ENCODE results near the gene ORC5. TPM values are rescaled to one million over a fixed set of nuclear protein-coding genes. Genes with fewer than 3 reads are reported as not detected.

Gene ORC5
- total and polyA plus RNA-seq, 10 of the 15 experiments (the other 5 are each of a cell fraction or from before 2014, with no cell fraction given): 14.8 to 58.6 (median 30.3) TPM

GRCh38 chr7:104162081-104162480, 45.7 kb downstream of the ORC5 start:
- ATAC-seq: no peak
- no TSS peak for BruUV-seq (replicated peaks)
- ChIA-PET SMC1A (ENCODE audit: uncharacterized antibody, unreplicated experiment) (no interaction called here), POLR2A (no interaction called here), RAD21 (ENCODE audit: unreplicated experiment) (no interaction called here), CTCF (interaction anchor here (1.5 kb wide), 1 partner anchor 589 kb away, joined by 8 read pairs; no protein-coding TSS in a partner anchor)
- intact Hi-C loops (cut with micrococcal nuclease; ENCODE audit: unreplicated experiment) (no loop called here), in situ Hi-C loops (cut with MboI) (loop anchor here (10.0 to 25.0 kb wide), 2 partner anchors 587 to 875 kb away; partner anchors contain the start of gene PMPCB)
- H3K4me3 ChIP-seq: no peak overlapping the region
- H3K9ac ChIP-seq (ENCODE audit: control insufficient read depth, insufficient read depth, low read length): no peak overlapping the region
- no peak overlapping the region for H2AFZ ChIP-seq (ENCODE audit: control insufficient read depth, low read depth, low read length)
- 77% methylated on average over 6 of the region's 6 CpGs for WGBS (ENCODE audit: insufficient coverage, insufficient replicate concordance, low lambda C conversion rate, missing lambda C conversion rate)
- H3K4me2 ChIP-seq (ENCODE audit: control insufficient read depth, insufficient read depth): no peak overlapping the region
- H3K36me3 ChIP-seq (ENCODE audit: control insufficient read depth in 2 of 2, insufficient read depth in 2 of 2, low read length in 1 of 2): peaks cover 0 to 7% of the 10 kb centered on the region in 2 experiments; a peak in 3 of 4 replicates
- no peaks in the 10 kb centered on the region for H3K4me1 ChIP-seq (ENCODE audit: control insufficient read depth, insufficient read depth, low read length)
- no peaks in the 10 kb centered on the region for H3K79me2 ChIP-seq (ENCODE audit: control insufficient read depth, insufficient read depth, low read length)
- no peaks in the 10 kb centered on the region for H3K9me3 ChIP-seq (replicated peaks; ENCODE audit: control insufficient read depth, insufficient read depth, low read length)
- no peak overlapping the region for H3K27ac ChIP-seq (ENCODE audit: control insufficient read depth, insufficient read depth)
- FAIRE-seq: no peak
- no peaks in the 10 kb centered on the region for H4K20me1 ChIP-seq (ENCODE audit: control insufficient read depth, insufficient read depth)
- H3K27me3 ChIP-seq (replicated peaks in 1 of 2; ENCODE audit: control insufficient read depth in 2 of 2, insufficient read depth in 2 of 2, low read length in 1 of 2): no peaks in the 10 kb centered on the region
- no peak for DNase-seq (ENCODE audit: low read depth, low spot score)
- no peak for TF ChIP-seq NR2C1 (IDR thresholded peaks at IDR 0.05)
- TF ChIP-seq SIN3A (IDR thresholded peaks at IDR 0.05; ENCODE audit: low read depth, low read length): no peak
- no peak for TF ChIP-seq KAT2A (conservative IDR thresholded peaks at IDR 0.05; ENCODE audit: control insufficient read depth, low read depth, low read length)
- no peak for TF ChIP-seq ZNF592 (IDR thresholded peaks at IDR 0.05)
- TF ChIP-seq, protein P1, sequence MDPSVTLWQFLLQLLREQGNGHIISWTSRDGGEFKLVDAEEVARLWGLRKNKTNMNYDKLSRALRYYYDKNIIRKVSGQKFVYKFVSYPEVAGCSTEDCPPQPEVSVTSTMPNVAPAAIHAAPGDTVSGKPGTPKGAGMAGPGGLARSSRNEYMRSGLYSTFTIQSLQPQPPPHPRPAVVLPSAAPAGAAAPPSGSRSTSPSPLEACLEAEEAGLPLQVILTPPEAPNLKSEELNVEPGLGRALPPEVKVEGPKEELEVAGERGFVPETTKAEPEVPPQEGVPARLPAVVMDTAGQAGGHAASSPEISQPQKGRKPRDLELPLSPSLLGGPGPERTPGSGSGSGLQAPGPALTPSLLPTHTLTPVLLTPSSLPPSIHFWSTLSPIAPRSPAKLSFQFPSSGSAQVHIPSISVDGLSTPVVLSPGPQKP (IDR thresholded peaks at IDR 0.05; ENCODE audit: low read depth, low read length): no peak
- TF ChIP-seq POLR2AphosphoS5 (IDR thresholded peaks at IDR 0.05; ENCODE audit: low read length): no peak
- no peak for TF ChIP-seq SMARCA5 (IDR thresholded peaks at IDR 0.05)
- no peak for TF ChIP-seq RBBP5 (conservative IDR thresholded peaks at IDR 0.05)
- no peak for TF ChIP-seq TCF7 (IDR thresholded peaks at IDR 0.05; ENCODE audit: borderline replicate concordance)
- TF ChIP-seq JUND (IDR thresholded peaks at IDR 0.05; ENCODE audit: low read depth, low read length): no peak
- TF ChIP-seq CBX3 (IDR thresholded peaks at IDR 0.05; ENCODE audit: borderline replicate concordance, low read depth): no peak
- no peak for TF ChIP-seq MTA3 (IDR thresholded peaks at IDR 0.05; ENCODE audit: borderline replicate concordance, low read length)
- TF ChIP-seq GATAD2B (conservative IDR thresholded peaks at IDR 0.05; ENCODE audit: low read depth): no peak
- TF ChIP-seq, protein P2, sequence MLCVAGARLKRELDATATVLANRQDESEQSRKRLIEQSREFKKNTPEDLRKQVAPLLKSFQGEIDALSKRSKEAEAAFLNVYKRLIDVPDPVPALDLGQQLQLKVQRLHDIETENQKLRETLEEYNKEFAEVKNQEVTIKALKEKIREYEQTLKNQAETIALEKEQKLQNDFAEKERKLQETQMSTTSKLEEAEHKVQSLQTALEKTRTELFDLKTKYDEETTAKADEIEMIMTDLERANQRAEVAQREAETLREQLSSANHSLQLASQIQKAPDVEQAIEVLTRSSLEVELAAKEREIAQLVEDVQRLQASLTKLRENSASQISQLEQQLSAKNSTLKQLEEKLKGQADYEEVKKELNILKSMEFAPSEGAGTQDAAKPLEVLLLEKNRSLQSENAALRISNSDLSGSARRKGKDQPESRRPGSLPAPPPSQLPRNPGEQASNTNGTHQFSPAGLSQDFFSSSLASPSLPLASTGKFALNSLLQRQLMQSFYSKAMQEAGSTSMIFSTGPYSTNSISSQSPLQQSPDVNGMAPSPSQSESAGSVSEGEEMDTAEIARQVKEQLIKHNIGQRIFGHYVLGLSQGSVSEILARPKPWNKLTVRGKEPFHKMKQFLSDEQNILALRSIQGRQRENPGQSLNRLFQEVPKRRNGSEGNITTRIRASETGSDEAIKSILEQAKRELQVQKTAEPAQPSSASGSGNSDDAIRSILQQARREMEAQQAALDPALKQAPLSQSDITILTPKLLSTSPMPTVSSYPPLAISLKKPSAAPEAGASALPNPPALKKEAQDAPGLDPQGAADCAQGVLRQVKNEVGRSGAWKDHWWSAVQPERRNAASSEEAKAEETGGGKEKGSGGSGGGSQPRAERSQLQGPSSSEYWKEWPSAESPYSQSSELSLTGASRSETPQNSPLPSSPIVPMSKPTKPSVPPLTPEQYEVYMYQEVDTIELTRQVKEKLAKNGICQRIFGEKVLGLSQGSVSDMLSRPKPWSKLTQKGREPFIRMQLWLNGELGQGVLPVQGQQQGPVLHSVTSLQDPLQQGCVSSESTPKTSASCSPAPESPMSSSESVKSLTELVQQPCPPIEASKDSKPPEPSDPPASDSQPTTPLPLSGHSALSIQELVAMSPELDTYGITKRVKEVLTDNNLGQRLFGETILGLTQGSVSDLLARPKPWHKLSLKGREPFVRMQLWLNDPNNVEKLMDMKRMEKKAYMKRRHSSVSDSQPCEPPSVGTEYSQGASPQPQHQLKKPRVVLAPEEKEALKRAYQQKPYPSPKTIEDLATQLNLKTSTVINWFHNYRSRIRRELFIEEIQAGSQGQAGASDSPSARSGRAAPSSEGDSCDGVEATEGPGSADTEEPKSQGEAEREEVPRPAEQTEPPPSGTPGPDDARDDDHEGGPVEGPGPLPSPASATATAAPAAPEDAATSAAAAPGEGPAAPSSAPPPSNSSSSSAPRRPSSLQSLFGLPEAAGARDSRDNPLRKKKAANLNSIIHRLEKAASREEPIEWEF (IDR thresholded peaks at IDR 0.05; ENCODE audit: insufficient replicate concordance, low read depth, low read length): no peak
- no peak for TF ChIP-seq POLR2A (IDR thresholded peaks at IDR 0.05; ENCODE audit: low read depth, low read length)
- TF ChIP-seq HCFC1 (IDR thresholded peaks at IDR 0.05; ENCODE audit: low read length): no peak
- no peak for TF ChIP-seq POLR2AphosphoS2 (IDR thresholded peaks at IDR 0.05; ENCODE audit: low read depth, low read length)
